OCI-LY3 (cell line): Measurements from ENCODE around the gene SULT1A3.

Experiments
- H2AFZ ChIP-seq: fragments of 200-600, 300-600 bp; shearing (Covaris generic); 2 replicates; pipeline ENCODE4 v1.6.0; 2014; ENCODE audit warnings: antibody characterized with exemption, low read depth, low read length
- H3K27ac ChIP-seq: fragments of 200-600, 300-600 bp; sonication (generic); 2 replicates; pipeline ENCODE4 v1.5.1; 2014; ENCODE audit warnings: mild to moderate bottlenecking, low read length, moderate library complexity, mixed read lengths
- H3K27me3 ChIP-seq: fragments of 200-600, 300-600 bp; sonication (generic); 2 replicates; pipeline ENCODE4 v1.6.1; 2014; ENCODE audit warnings: low read depth, low read length, mixed read lengths
- H3K36me3 ChIP-seq: fragments of 200-600, 300-600 bp; sonication (generic); replicated peaks from 2 replicates; pipeline ENCODE3; 2014; ENCODE audit warnings: low read depth, low read length, mixed read lengths
- H3K4me1 ChIP-seq: fragments of 300-600, 200-600 bp; sonication (generic); 2 replicates; pipeline ENCODE4 v1.6.1; 2014; ENCODE audit warnings: low read length, mixed read lengths
- H3K4me2 ChIP-seq: fragments of 200-600, 300-600 bp; sonication (generic); 2 replicates; pipeline ENCODE4 v1.6.1; 2014; ENCODE audit warnings: low read length, mixed read lengths
- H3K4me3 ChIP-seq: fragments of 300-600, 200-600 bp; sonication (generic); 2 replicates; pipeline ENCODE4 v1.5.1; 2014; ENCODE audit warnings: antibody characterized with exemption, mild to moderate bottlenecking, low read length, moderate library complexity
- H3K79me2 ChIP-seq: fragments of 300-600, 200-600 bp; shearing (Covaris generic); 2 replicates; pipeline ENCODE4 v1.6.1; 2014; ENCODE audit warnings: mild to moderate bottlenecking, low read length, mixed read lengths
- H3K9ac ChIP-seq: fragments of 300-600, 200-600 bp; shearing (Covaris generic); 2 replicates; pipeline ENCODE4 v1.6.0; 2014; ENCODE audit warnings: mild to moderate bottlenecking, low read length, moderate library complexity
- H3K9me3 ChIP-seq: fragments of 200-600, 300-600 bp; shearing (Covaris generic); 2 replicates; pipeline ENCODE4 v1.6.1; 2014; ENCODE audit warnings: low read length, mixed read lengths; ENCODE audit not compliant: insufficient read depth
- H4K20me1 ChIP-seq: fragments of 200-600, 300-600 bp; sonication (generic); 2 replicates; pipeline ENCODE4 v1.6.1; 2016; ENCODE audit warnings: low read length, mixed read lengths; ENCODE audit not compliant: insufficient read depth
- CTCF ChIP-seq: fragments of 200-600, 300-600 bp; sonication (generic); IDR thresholded peaks from 2 replicates; pipeline ENCODE4 v1.5.1; 2014; ENCODE audit warnings: antibody characterized with exemption, low read length, low read depth
- EZH2phosphoT487 ChIP-seq: fragments of 200-600 bp; shearing (Covaris generic); IDR thresholded peaks from 2 replicates; pipeline ENCODE4 v1.6.1; 2018; ENCODE audit warnings: antibody characterized with exemption, mixed run types, low read depth

Gene SULT1A3

GRCh38 chr16:30183233-30184095, 15.6 kb upstream of the SULT1A3 start, which contains the start of gene CORO1A:
Gene CORO1A, plus strand, starts transcription at chr16:30183602. Its CDS starts 1,608 bp downstream, at chr16:30185210.
- TF ChIP-seq CTCF (no peak), EZH2phosphoT487 (no peak)
- Histone ChIP-seq H3K9me3 (no peaks in the 10 kb centered on the region), H3K27me3 (no peaks in the 10 kb centered on the region), H3K4me3 (peak within 1 kb of the TSS; percentile 94), H3K27ac (peak within 1 kb of the TSS; percentile 96), H3K4me1 (peaks cover 46% of the 10 kb centered on the region), H3K79me2 (peaks cover 57% of the 10 kb centered on the region), H3K36me3 (peaks cover 41% of the 10 kb centered on the region), H2AFZ (0 out of 2 replicates have a peak within 1 kb of the TSS, but pooled peaks have one; percentile 29), H3K4me2 (peak within 1 kb of the TSS; percentile 100), H3K9ac (peak within 1 kb of the TSS; percentile 100), H4K20me1 (peaks cover 5% of the 10 kb centered on the region)

- H3K4me2 ChIP-seq, result peak overlapping the region; percentile 100
- H3K9me3 ChIP-seq, result no peaks in the 10 kb centered on the region
- peaks cover 41% of the 10 kb centered on the region for H3K36me3 ChIP-seq
- H3K79me2 ChIP-seq, result peaks cover 57% of the 10 kb centered on the region
- peak overlapping the region; percentile 100 for H3K9ac ChIP-seq
- H3K27ac ChIP-seq, result peak overlapping the region; percentile 96
- TF ChIP-seq EZH2phosphoT487 (no peak), CTCF (no peak)
- peak overlapping the region; percentile 94 for H3K4me3 ChIP-seq
- H3K27me3 ChIP-seq, result no peaks in the 10 kb centered on the region
- peaks cover 5% of the 10 kb centered on the region for H4K20me1 ChIP-seq
- no peak overlapping the region for H2AFZ ChIP-seq
- peaks cover 46% of the 10 kb centered on the region for H3K4me1 ChIP-seq
Observed at GRCh38 chr16:30184096-30184890, 14.8 kb upstream of the SULT1A3 start.

GRCh38 chr16:30184891-30185682, 14.0 kb upstream of the SULT1A3 start:
- Histone ChIP-seq H2AFZ (no peak overlapping the region), H3K9me3 (no peaks in the 10 kb centered on the region), H3K4me1 (peaks cover 46% of the 10 kb centered on the region), H3K4me3 (peak overlapping the region; percentile 94), H4K20me1 (peaks cover 5% of the 10 kb centered on the region), H3K79me2 (peaks cover 57% of the 10 kb centered on the region), H3K9ac (peak overlapping the region; percentile 100), H3K27ac (peak overlapping the region; percentile 96), H3K36me3 (peaks cover 41% of the 10 kb centered on the region), H3K27me3 (no peaks in the 10 kb centered on the region), H3K4me2 (peak overlapping the region; percentile 100)
- TF ChIP-seq CTCF (no peak), EZH2phosphoT487 (no peak)
